Neural cell (in vitro differentiated cells): ENCODE results near the gene SPATA9.

Experiments used
- CTCF ChIP-seq: fragments of 450-650 bp; IDR thresholded peaks from 2 replicates; pipeline ENCODE4 v1.5.1; 2014; ENCODE audit warnings: antibody characterized with exemption, mild to moderate bottlenecking, moderate library complexity; ENCODE audit not compliant: poor library complexity, severe bottlenecking
- EP300 ChIP-seq: fragments of 450-650 bp; conservative IDR thresholded peaks from 2 replicates; pipeline ENCODE4 v1.6.1; 2014; ENCODE audit warnings: antibody characterized with exemption, mild to moderate bottlenecking, moderate library complexity; ENCODE audit not compliant: poor library complexity, severe bottlenecking
- EZH2 ChIP-seq: fragments of 200-600, 300-800 bp; shearing (Covaris generic), sonication (generic); IDR thresholded peaks from 2 replicates; pipeline ENCODE4 v1.6.1; 2014; ENCODE audit warnings: antibody characterized with exemption, low read length, borderline replicate concordance, mild to moderate bottlenecking; ENCODE audit not compliant: insufficient read depth, poor library complexity, severe bottlenecking
- MXI1 ChIP-seq: fragments of 450-650 bp; conservative IDR thresholded peaks from 2 replicates; pipeline ENCODE4 v1.6.1; 2014; ENCODE audit warnings: antibody characterized with exemption, mild to moderate bottlenecking; ENCODE audit not compliant: poor library complexity, severe bottlenecking
- POLR2AphosphoS5 ChIP-seq: IDR thresholded peaks from 2 replicates; pipeline ENCODE4 v1.6.1; 2012
- RAD21 ChIP-seq: fragments of 450-650 bp; conservative IDR thresholded peaks from 2 replicates; pipeline ENCODE4 v1.6.1; 2014; ENCODE audit warnings: antibody characterized with exemption, mild to moderate bottlenecking, moderate library complexity
- REST ChIP-seq: IDR thresholded peaks from 2 replicates; pipeline ENCODE4 v1.6.1; 2012; ENCODE audit warnings: borderline replicate concordance
- SMC3 ChIP-seq: fragments of 450-650 bp; conservative IDR thresholded peaks from 2 replicates; pipeline ENCODE4 v1.6.1; 2014; ENCODE audit warnings: antibody characterized with exemption, mild to moderate bottlenecking, moderate library complexity; ENCODE audit not compliant: poor library complexity
- TAF1 ChIP-seq: IDR thresholded peaks from 2 replicates; pipeline ENCODE4 v1.6.1; 2012; ENCODE audit warnings: low read depth

GRCh38 chr5:95662946-95663345 is 19.8 kb downstream of the SPATA9 start:
- no peak for TF ChIP-seq POLR2AphosphoS5
- no peak for TF ChIP-seq RAD21
- no peak for TF ChIP-seq CTCF
- TF ChIP-seq EZH2, result no peak
- no peak for TF ChIP-seq SMC3
- TF ChIP-seq TAF1, result no peak
- no peak for TF ChIP-seq REST
- TF ChIP-seq EP300, result no peak
- TF ChIP-seq MXI1, result no peak
